ENCODE data around the gene HJURP. TPM values are rescaled to one million over a fixed set of nuclear protein-coding genes. Genes with fewer than 3 reads are reported as not detected.
"Not testable (repeated sequence)": the region's sequence is repeated elsewhere in the genome, so short reads cannot be mapped to it uniquely, and the experiment has no call there.

Gene HJURP
- total RNA-seq = 1.2 TPM
- long read RNA-seq, partial matches to known transcripts = 0 of 2 reads
- long read RNA-seq, other reads (novel, unspliced or antisense) = 0 of 2 reads

DNA sequence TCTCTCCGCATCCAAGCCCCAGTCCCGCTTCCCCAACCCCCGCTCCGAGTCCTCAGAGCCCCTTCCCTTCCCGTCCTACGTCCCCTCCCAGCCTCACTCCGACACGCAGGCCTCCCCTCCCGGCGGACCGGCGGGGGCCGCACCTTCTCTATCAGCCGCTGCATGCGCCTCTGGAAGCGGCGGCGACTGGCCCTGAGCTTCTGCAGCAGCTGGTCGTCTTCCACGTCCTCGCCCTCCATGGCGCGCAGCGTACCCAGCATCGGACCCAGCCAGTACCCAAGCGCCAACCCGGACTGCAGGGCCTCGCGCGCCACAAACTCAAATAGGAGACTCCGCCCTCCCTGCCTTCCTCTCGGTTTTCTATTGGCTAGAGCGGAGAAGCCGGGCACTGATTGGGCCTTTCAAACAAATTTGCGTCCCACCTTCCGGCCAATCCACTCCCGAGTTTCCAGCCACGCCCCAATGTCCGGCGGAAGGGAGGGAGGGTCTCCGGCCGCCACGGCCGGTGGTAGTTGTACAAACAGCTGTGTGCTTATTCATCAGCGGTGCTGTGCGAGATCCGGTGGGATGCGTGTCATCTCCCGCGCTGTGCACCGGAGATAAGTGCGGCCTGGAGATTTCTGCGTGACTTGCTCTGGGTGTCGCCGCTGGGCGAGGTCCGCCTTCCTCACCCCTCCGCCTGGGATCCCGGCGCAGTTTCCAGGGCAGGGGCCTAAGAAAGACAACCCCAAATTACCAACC, at the start of gene HJURP:
HJURP (minus strand) TSS at position 295 of the 741 bp plus-strand sequence; CDS start at position 260, 35 bp downstream.
- Histone ChIP-seq H3K36me3 (no peaks in the 10 kb centered on the region), H3K27ac (peak within 1 kb of the TSS; percentile 67), H3K9me3 (no peaks in the 10 kb centered on the region), H3K4me1 (peaks cover 3% of the 10 kb centered on the region), H3K4me3 (peak within 1 kb of the TSS; percentile 67), H3K27me3 (no peaks in the 10 kb centered on the region)
- TF ChIP-seq, protein P1, sequence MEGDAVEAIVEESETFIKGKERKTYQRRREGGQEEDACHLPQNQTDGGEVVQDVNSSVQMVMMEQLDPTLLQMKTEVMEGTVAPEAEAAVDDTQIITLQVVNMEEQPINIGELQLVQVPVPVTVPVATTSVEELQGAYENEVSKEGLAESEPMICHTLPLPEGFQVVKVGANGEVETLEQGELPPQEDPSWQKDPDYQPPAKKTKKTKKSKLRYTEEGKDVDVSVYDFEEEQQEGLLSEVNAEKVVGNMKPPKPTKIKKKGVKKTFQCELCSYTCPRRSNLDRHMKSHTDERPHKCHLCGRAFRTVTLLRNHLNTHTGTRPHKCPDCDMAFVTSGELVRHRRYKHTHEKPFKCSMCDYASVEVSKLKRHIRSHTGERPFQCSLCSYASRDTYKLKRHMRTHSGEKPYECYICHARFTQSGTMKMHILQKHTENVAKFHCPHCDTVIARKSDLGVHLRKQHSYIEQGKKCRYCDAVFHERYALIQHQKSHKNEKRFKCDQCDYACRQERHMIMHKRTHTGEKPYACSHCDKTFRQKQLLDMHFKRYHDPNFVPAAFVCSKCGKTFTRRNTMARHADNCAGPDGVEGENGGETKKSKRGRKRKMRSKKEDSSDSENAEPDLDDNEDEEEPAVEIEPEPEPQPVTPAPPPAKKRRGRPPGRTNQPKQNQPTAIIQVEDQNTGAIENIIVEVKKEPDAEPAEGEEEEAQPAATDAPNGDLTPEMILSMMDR (IDR thresholded peaks at IDR 0.05) = no peak
- peak; percentile 93 for DNase-seq
- intact Hi-C loops (cut with DNase I) = no loop called here
- peak; percentile 99 for ATAC-seq

DNA sequence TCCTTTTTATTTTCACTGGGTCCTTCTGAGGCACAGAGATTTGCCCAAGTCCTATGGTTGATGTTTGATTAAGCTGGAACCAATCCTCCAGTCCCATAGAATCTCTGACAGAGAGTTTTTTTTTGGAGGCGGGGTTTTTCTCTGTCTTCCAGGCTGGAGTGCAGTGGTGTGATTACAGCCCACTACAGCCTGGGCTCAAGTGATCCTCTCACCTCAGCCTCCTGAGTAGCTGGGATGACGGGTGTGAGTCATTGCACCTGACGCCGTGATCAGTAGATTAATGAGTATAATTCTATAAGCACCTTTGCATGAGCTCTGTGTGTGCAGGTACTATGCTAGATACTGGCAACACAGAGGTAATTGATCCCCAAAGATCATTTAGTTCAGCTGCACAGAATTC, 47.5 kb upstream of the HJURP start:
- intact Hi-C loops (cut with DNase I) = no loop called here
- no peak overlapping the region for H3K4me3 ChIP-seq
- peak; percentile 49 for ATAC-seq

GRCh38 chr2:233901367-233901766, 47.0 kb upstream of the HJURP start:
- H3K9me3 ChIP-seq = no peaks in the 10 kb centered on the region
- H3K27me3 ChIP-seq = no peaks in the 10 kb centered on the region
- H3K4me1 ChIP-seq = no peaks in the 10 kb centered on the region
- H3K4me3 ChIP-seq = no peak overlapping the region
- no peak overlapping the region for H3K27ac ChIP-seq
- intact Hi-C loops (cut with DNase I) = no loop called here
- ATAC-seq (peak; percentile 71), DNase-seq (no peak)
- no peaks in the 10 kb centered on the region for H3K36me3 ChIP-seq
- TF ChIP-seq, protein P1 (IDR thresholded peaks at IDR 0.05) = no peak

More for the DNA sequence above, 47.5 kb upstream of the HJURP start:
- DNase-seq = no peak
- H3K36me3 ChIP-seq = no peaks in the 10 kb centered on the region
- TF ChIP-seq, protein P1 (IDR thresholded peaks at IDR 0.05) = no peak
- H3K27me3 ChIP-seq = no peaks in the 10 kb centered on the region
- H3K4me1 ChIP-seq = no peaks in the 10 kb centered on the region
- no peak overlapping the region for H3K27ac ChIP-seq
- H3K9me3 ChIP-seq = no peaks in the 10 kb centered on the region

GRCh38 chr2:233896253-233896652, 41.9 kb upstream of the HJURP start:
- H3K4me3 ChIP-seq; H3K9me3 ChIP-seq; intact Hi-C loops (cut with DNase I); H3K4me1 ChIP-seq; H3K36me3 ChIP-seq; H3K27ac ChIP-seq; H3K27me3 ChIP-seq; DNase-seq: not testable (repeated sequence)
- peak; percentile 59 for ATAC-seq

DNA sequence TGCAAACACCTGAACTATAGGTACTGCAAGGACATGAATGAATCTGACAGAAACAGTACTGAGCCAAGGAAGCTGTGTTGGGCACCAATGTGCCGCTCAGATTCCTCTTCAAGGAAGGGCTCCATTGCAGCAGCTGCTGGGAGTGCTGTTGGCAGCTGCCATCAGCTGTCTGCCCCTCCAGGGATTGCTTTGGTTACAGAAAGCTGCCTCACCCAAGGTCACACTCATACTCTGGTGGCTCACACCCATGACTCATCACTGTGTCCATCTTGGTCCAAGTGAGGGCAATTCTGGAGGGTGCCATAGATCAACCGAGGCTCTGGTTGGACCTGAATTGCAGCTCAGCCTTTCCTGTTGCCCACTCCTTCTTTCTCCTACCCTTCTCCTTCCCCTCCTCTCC, 38.5 kb upstream of the HJURP start:
- TF ChIP-seq, protein P1 (IDR thresholded peaks at IDR 0.05) = no peak
- ATAC-seq (no peak), DNase-seq (no peak)
- no peak overlapping the region for H3K4me3 ChIP-seq
- no peak overlapping the region for H3K27ac ChIP-seq
- no peaks in the 10 kb centered on the region for H3K36me3 ChIP-seq
- H3K9me3 ChIP-seq = no peaks in the 10 kb centered on the region
- H3K27me3 ChIP-seq = no peaks in the 10 kb centered on the region
- intact Hi-C loops (cut with DNase I) = no loop called here
- H3K4me1 ChIP-seq = no peaks in the 10 kb centered on the region

DNA sequence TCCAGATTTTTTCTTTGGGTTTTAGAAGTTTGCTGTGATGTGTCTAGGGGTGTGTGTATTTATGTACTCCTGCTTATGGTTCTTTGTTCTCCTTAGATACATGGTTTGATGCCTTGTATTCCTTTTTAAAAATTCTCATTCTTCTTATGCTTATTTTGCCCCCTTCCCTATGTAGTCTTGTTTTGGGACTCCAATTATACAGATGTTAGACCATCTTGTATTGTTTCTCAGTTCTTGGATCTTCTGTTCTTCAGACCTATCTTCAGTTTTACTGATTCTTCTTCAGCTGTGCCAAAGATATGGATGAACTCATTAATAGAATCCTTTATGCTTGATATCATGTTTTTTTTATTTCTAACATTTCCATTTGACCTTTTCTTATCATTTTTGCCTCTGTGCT, 28.0 kb upstream of the HJURP start:
- DNase-seq = no peak
- peaks cover 17% of the 10 kb centered on the region for H3K9me3 ChIP-seq
- H3K27ac ChIP-seq = no peak overlapping the region
- no peaks in the 10 kb centered on the region for H3K4me1 ChIP-seq
- TF ChIP-seq, protein P1 (IDR thresholded peaks at IDR 0.05) = no peak
- no peaks in the 10 kb centered on the region for H3K36me3 ChIP-seq
- no peak for ATAC-seq
- H3K27me3 ChIP-seq = peaks cover 13% of the 10 kb centered on the region
- H3K4me3 ChIP-seq = no peak overlapping the region
- intact Hi-C loops (cut with DNase I) = no loop called here

GRCh38 chr2:233872125-233872524, 17.8 kb upstream of the HJURP start:
- DNase-seq; H3K27ac ChIP-seq; H3K9me3 ChIP-seq; H3K4me1 ChIP-seq; H3K36me3 ChIP-seq; H3K4me3 ChIP-seq; intact Hi-C loops (cut with DNase I); H3K27me3 ChIP-seq; ATAC-seq: not testable (repeated sequence)
